IPS DF 6.9 (cell line): Measurements from ENCODE around the gene PUS10.
"Not testable (repeated sequence)": the region's sequence is repeated elsewhere in the genome, so short reads cannot be mapped to it uniquely, and the experiment has no call there.

Source experiments
- DNase-seq: peaks from one replicate; pipeline ENCODE4 v3.0.0-alpha.2; 2013; ENCODE audit warnings: low read depth, low spot score
- H3K27ac ChIP-seq: one replicate; pipeline ENCODE4 v1.5.1; 2013; ENCODE audit warnings: low read length, control low read depth
- H3K27me3 ChIP-seq: 2 replicates; pipeline ENCODE4 v1.6.1; 2013; ENCODE audit warnings: mild to moderate bottlenecking, low read length; ENCODE audit not compliant: control insufficient read depth, insufficient read depth
- H3K36me3 ChIP-seq: 2 replicates; pipeline ENCODE4 v1.6.1; 2013; ENCODE audit warnings: low read length; ENCODE audit not compliant: control insufficient read depth, insufficient read depth
- H3K4me1 ChIP-seq: 2 replicates; pipeline ENCODE4 v1.6.1; 2013; ENCODE audit warnings: low read length; ENCODE audit not compliant: control insufficient read depth, insufficient read depth
- H3K4me3 ChIP-seq: 2 replicates; pipeline ENCODE4 v1.5.1; 2013; ENCODE audit warnings: mild to moderate bottlenecking, low read length
- H3K9me3 ChIP-seq: 2 replicates; pipeline ENCODE4 v1.6.1; 2013; ENCODE audit warnings: low read length, inconsistent platforms; ENCODE audit not compliant: control insufficient read depth, insufficient read depth
- WGBS: extraction: QIAGEN DNeasy Blood & Tissue Kit; methylation state at CpG from one replicate; pipeline ENCODE4 v1.1.7; 2013; ENCODE audit warnings: mixed read lengths, missing lambda C conversion rate; ENCODE audit not compliant: insufficient read length, insufficient coverage; 5-methylcytosine and 5-hydroxymethylcytosine counted together

PUS10 gene

GRCh38 chr2:60936757-60937156 is 81.3 kb downstream of the PUS10 start:
- no peak overlapping the region for H3K27ac ChIP-seq
- no peaks in the 10 kb centered on the region for H3K36me3 ChIP-seq
- H3K27me3 ChIP-seq, result no peaks in the 10 kb centered on the region
- no peaks in the 10 kb centered on the region for H3K4me1 ChIP-seq
- no peak overlapping the region for H3K4me3 ChIP-seq
- no peaks in the 10 kb centered on the region for H3K9me3 ChIP-seq
- no CpG with 5 or more reads among the region's 5 CpGs for WGBS
- no peak for DNase-seq

GRCh38 chr2:60934165-60934722 is 83.8 kb downstream of the PUS10 start:
- Histone ChIP-seq H3K36me3 (no peaks in the 10 kb centered on the region), H3K4me1 (no peaks in the 10 kb centered on the region), H3K9me3 (no peaks in the 10 kb centered on the region), H3K27me3 (no peaks in the 10 kb centered on the region), H3K4me3 (no peak overlapping the region), H3K27ac (no peak overlapping the region)
- no CpG with 5 or more reads among the region's 2 CpGs for WGBS
- DNase-seq, result no peak

GRCh38 chr2:60932954-60933353 is 85.1 kb downstream of the PUS10 start:
- no CpG with 5 or more reads among the region's 3 CpGs for WGBS
- H3K36me3 ChIP-seq, result no peaks in the 10 kb centered on the region
- no peaks in the 10 kb centered on the region for H3K27me3 ChIP-seq
- H3K9me3 ChIP-seq, result no peaks in the 10 kb centered on the region
- no peak overlapping the region for H3K27ac ChIP-seq
- DNase-seq, result no peak
- no peak overlapping the region for H3K4me3 ChIP-seq
- H3K4me1 ChIP-seq, result no peaks in the 10 kb centered on the region

- not testable (repeated sequence) for H3K4me3 ChIP-seq, H3K9me3 ChIP-seq, H3K4me1 ChIP-seq, H3K36me3 ChIP-seq, H3K27me3 ChIP-seq, DNase-seq, H3K27ac ChIP-seq
- no CpG with 5 or more reads among the region's 5 CpGs for WGBS
Measured at GRCh38 chr2:60932061-60932460, 86.0 kb downstream of the PUS10 start.

- no peak for DNase-seq
- Histone ChIP-seq H3K36me3 (peaks cover 2% of the 10 kb centered on the region; the same call in 1 of the 2 replicates), H3K4me3 (no peak overlapping the region), H3K9me3 (no peaks in the 10 kb centered on the region), H3K27me3 (no peaks in the 10 kb centered on the region; the same call in 1 of the 2 replicates), H3K27ac (no peak overlapping the region), H3K4me1 (no peaks in the 10 kb centered on the region; the same call in 1 of the 2 replicates)
- no CpG with 5 or more reads among the region's 3 CpGs for WGBS
Measured at GRCh38 chr2:60926741-60927552, 91.1 kb downstream of the PUS10 start.

GRCh38 chr2:60925994-60926740 is 91.9 kb downstream of the PUS10 start:
- Histone ChIP-seq H3K27me3 (no peaks in the 10 kb centered on the region; the same call in 1 of the 2 replicates), H3K36me3 (peaks cover 6% of the 10 kb centered on the region; the same call in 1 of the 2 replicates), H3K4me1 (no peaks in the 10 kb centered on the region; the same call in 1 of the 2 replicates), H3K9me3 (no peaks in the 10 kb centered on the region), H3K27ac (no peak overlapping the region), H3K4me3 (no peak overlapping the region)
- no peak for DNase-seq
- 100% methylated on average over 1 of the region's 7 CpGs for WGBS

- no peaks in the 10 kb centered on the region for H3K4me1 ChIP-seq
- H3K36me3 ChIP-seq, result no peaks in the 10 kb centered on the region
- no peak for DNase-seq
- H3K9me3 ChIP-seq, result no peaks in the 10 kb centered on the region
- H3K4me3 ChIP-seq, result no peak overlapping the region
- H3K27ac ChIP-seq, result no peak overlapping the region
- no CpG with 5 or more reads among the region's 8 CpGs for WGBS
- no peaks in the 10 kb centered on the region for H3K27me3 ChIP-seq
Measured at GRCh38 chr2:60907329-60907728, 110.7 kb downstream of the PUS10 start.

- no peak overlapping the region for H3K27ac ChIP-seq
- no peak overlapping the region for H3K4me3 ChIP-seq
- no peaks in the 10 kb centered on the region for H3K9me3 ChIP-seq
- no CpG with 5 or more reads among the region's 2 CpGs for WGBS
- no peak for DNase-seq
- no peaks in the 10 kb centered on the region for H3K27me3 ChIP-seq
- no peaks in the 10 kb centered on the region for H3K36me3 ChIP-seq
- no peaks in the 10 kb centered on the region for H3K4me1 ChIP-seq
Measured at GRCh38 chr2:60906395-60906794, 111.7 kb downstream of the PUS10 start.

- H3K27ac ChIP-seq, H3K9me3 ChIP-seq, H3K27me3 ChIP-seq, H3K4me1 ChIP-seq, H3K36me3 ChIP-seq, H3K4me3 ChIP-seq, DNase-seq: not testable (repeated sequence)
- WGBS, result no CpG with 5 or more reads among the region's 5 CpGs
Measured at GRCh38 chr2:60905867-60906266, 112.2 kb downstream of the PUS10 start.

GRCh38 chr2:60901296-60901695 is 116.8 kb downstream of the PUS10 start:
- H3K36me3 ChIP-seq, DNase-seq, H3K27ac ChIP-seq, H3K9me3 ChIP-seq, H3K4me3 ChIP-seq, H3K4me1 ChIP-seq, H3K27me3 ChIP-seq: not testable (repeated sequence)
- WGBS, result no CpG with 5 or more reads among the region's 6 CpGs
